ENCODE data around the gene COL4A2. TPM values are rescaled to one million over a fixed set of nuclear protein-coding genes. Genes with fewer than 3 reads are reported as not detected.

Gene COL4A2
- polyA plus RNA-seq, 1 donor (not counting 4 experiments of a cell fraction or from before 2014, with no cell fraction given): 30.7 TPM

- Histone ChIP-seq H3K4me1 (ENCODE audit: control insufficient read depth, extremely low read depth, insufficient read depth, low read length) (peaks cover 10% of the 10 kb centered on the region), H2AFZ (ENCODE audit: control insufficient read depth, low read length) (no peak overlapping the region), H3K4me2 (ENCODE audit: control insufficient read depth, extremely low read depth, insufficient read depth, low read depth, low read length) (no peak overlapping the region), H3K9me3 (ENCODE audit: control insufficient read depth, low read depth, low read length) (no peaks in the 10 kb centered on the region), H3K27ac (ENCODE audit: control insufficient read depth, insufficient read depth, low read length) (no peak overlapping the region), H4K20me1 (ENCODE audit: control insufficient read depth, extremely low read depth, insufficient read depth, low read length) (no peaks in the 10 kb centered on the region), H3K36me3 (ENCODE audit: control insufficient read depth in 2 of 2, extremely low read depth in 1 of 2, insufficient read depth in 2 of 2, low read length in 2 of 2) (peaks cover 0 to 4% of the 10 kb centered on the region in 2 experiments), H3K27me3 (ENCODE audit: control insufficient read depth, extremely low read depth, insufficient read depth, low read length) (no peaks in the 10 kb centered on the region), H3K4me3 (ENCODE audit: control insufficient read depth in 2 of 3, extremely low read depth in 1 of 3, insufficient read depth in 2 of 3, low read depth in 1 of 3, low read length in 3 of 3) (no peak overlapping the region), H3K79me2 (ENCODE audit: control insufficient read depth, insufficient read depth, low read length) (no peaks in the 10 kb centered on the region), H3K9ac (ENCODE audit: control insufficient read depth, extremely low read depth, insufficient read depth, low read length) (no peak overlapping the region), H3K9me1 (ENCODE audit: control insufficient read depth, extremely low read depth, insufficient read depth, low read length) (no peaks in the 10 kb centered on the region)
- TF ChIP-seq CTCF (optimal IDR thresholded peaks at IDR 0.05 in 1 of 3, IDR thresholded peaks at IDR 0.05 in 1 of 3, conservative IDR thresholded peaks at IDR 0.05 in 1 of 3; ENCODE audit: extremely low read depth in 1 of 3, insufficient read depth in 2 of 3, low read length in 3 of 3) (no peak), EZH2 (IDR thresholded peaks at IDR 0.05; ENCODE audit: low read length) (no peak)
- FAIRE-seq (no peak), DNase-seq (ENCODE audit: low read depth, low spot score) (no peak)
- dilution Hi-C loops (cut with MboI; ENCODE audit: extremely low pct_ligation_motif_present, low sequenced_read_pairs): no loop called here
Observed at GRCh38 chr13:110404321-110404720, 97.2 kb downstream of the COL4A2 start.

- Histone ChIP-seq H3K9me1 (ENCODE audit: control insufficient read depth, extremely low read depth, insufficient read depth, low read length) (no peaks in the 10 kb centered on the region), H3K27ac (ENCODE audit: control insufficient read depth, insufficient read depth, low read length) (no peak overlapping the region), H2AFZ (ENCODE audit: control insufficient read depth, low read length) (no peak overlapping the region), H3K79me2 (ENCODE audit: control insufficient read depth, insufficient read depth, low read length) (no peaks in the 10 kb centered on the region), H3K4me3 (ENCODE audit: control insufficient read depth in 2 of 3, extremely low read depth in 1 of 3, insufficient read depth in 2 of 3, low read depth in 1 of 3, low read length in 3 of 3) (no peak overlapping the region), H3K36me3 (ENCODE audit: control insufficient read depth in 2 of 2, extremely low read depth in 1 of 2, insufficient read depth in 2 of 2, low read length in 2 of 2) (peaks cover 0 to 9% of the 10 kb centered on the region in 2 experiments), H4K20me1 (ENCODE audit: control insufficient read depth, extremely low read depth, insufficient read depth, low read length) (no peaks in the 10 kb centered on the region), H3K9ac (ENCODE audit: control insufficient read depth, extremely low read depth, insufficient read depth, low read length) (no peak overlapping the region), H3K4me2 (ENCODE audit: control insufficient read depth, extremely low read depth, insufficient read depth, low read depth, low read length) (no peak overlapping the region), H3K4me1 (ENCODE audit: control insufficient read depth, extremely low read depth, insufficient read depth, low read length) (peaks cover 10% of the 10 kb centered on the region), H3K9me3 (ENCODE audit: control insufficient read depth, low read depth, low read length) (no peaks in the 10 kb centered on the region), H3K27me3 (ENCODE audit: control insufficient read depth, extremely low read depth, insufficient read depth, low read length) (no peaks in the 10 kb centered on the region)
- DNase-seq (ENCODE audit: low read depth, low spot score) (no peak), FAIRE-seq (no peak)
- dilution Hi-C loops (cut with MboI; ENCODE audit: extremely low pct_ligation_motif_present, low sequenced_read_pairs): no loop called here
- TF ChIP-seq EZH2 (IDR thresholded peaks at IDR 0.05; ENCODE audit: low read length) (no peak), CTCF (optimal IDR thresholded peaks at IDR 0.05 in 1 of 3, IDR thresholded peaks at IDR 0.05 in 1 of 3, conservative IDR thresholded peaks at IDR 0.05 in 1 of 3; ENCODE audit: extremely low read depth in 1 of 3, insufficient read depth in 2 of 3, low read length in 3 of 3) (no peak)
Observed at GRCh38 chr13:110405597-110406450, 98.7 kb downstream of the COL4A2 start.

All from keratinocyte (primary cell).